Kidney glomerular epithelial cell (primary cell): Measurements from ENCODE around the gene IGF1.

Experiments used
- DNase-seq: peaks from one replicate; lab custom pipeline; 2025; lab: John Stamatoyannopoulos, UW

The IGF1 gene

GRCh38 chr12:102496591-102496990 lies 16.2 kb upstream of the IGF1 start:
- no peak for DNase-seq

DNA sequence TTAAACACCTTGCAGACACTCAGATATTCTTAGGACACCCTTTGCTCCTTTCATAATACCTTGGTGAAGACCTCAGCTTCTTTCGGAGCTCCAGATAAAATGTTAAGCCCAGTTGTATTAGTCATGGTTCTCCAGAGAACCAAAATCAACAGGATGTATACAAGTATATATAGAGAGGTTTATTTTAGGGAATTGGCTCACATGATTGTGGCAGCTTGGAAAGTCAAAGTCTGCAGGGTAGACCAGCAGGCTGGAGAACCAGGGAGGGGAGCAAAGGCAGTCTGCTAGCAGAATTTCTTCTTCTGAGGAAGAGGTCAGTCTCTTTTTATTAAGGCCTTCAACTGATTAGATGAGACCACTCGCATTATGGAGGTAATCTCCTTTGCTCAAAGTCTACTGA lies 6.9 kb upstream of the IGF1 start:
- DNase-seq: no peak

DNA sequence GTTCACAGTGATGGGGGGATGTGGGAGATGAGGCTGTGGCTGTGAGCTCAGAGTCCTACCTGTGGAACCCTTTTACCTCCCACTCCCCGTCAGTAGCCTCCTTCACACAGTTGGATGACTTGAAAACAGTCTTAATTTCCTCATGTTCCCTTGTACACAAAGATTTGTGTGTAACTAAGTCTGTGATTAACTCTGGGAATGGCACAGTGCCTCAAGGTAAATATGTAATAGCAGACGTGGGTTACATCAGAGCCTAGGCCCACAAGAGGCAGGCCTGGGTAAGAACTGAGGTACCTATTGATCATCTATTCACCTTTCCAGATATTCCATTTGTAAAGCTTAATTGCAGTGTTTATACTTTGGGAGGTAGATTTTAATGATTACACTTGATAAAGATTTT lies 5.8 kb upstream of the IGF1 start:
- DNase-seq: no peak

GRCh38 chr12:102484428-102484958 lies 4.1 kb upstream of the IGF1 start:
- DNase-seq: peak; percentile 48

DNA sequence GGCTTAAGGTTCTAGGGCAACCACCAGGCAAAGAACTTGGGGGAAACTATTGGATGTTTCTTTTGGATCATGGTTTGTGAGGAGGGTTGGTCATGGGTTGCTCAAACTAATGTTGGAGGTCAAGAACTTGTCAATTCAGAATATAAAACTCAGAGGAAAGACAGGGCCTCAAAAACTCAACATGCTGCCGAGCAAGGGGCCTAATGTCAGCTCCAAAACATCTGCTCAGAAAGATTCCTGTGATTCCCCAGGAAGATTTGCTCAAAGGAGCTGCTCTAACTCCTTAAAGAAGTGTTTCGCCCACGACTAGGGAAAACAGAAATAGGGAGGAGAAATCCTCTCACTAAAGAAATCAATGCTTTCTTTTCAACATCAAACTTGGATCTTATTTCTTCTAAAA lies 3.7 kb upstream of the IGF1 start:
- no peak for DNase-seq

DNA sequence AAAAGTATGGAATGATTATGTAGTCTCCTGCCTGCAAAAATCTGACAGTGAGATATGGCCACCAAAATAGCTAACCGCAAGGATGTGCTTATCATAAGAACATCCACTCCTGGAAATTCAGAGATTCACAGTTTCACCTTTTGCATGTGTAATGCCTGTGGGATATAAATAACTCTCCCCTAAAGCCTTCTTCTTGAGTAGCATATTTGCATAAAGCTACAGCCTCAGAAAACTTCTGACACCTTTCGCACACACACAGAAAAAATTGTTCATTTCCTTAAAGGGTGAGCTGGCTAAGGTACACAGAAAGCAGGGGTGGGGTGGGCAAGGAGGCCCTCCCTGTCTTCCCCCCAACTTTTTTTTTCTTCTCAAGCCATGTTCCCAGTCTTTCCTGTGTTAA lies 3.1 kb upstream of the IGF1 start:
- DNase-seq: no peak

DNA sequence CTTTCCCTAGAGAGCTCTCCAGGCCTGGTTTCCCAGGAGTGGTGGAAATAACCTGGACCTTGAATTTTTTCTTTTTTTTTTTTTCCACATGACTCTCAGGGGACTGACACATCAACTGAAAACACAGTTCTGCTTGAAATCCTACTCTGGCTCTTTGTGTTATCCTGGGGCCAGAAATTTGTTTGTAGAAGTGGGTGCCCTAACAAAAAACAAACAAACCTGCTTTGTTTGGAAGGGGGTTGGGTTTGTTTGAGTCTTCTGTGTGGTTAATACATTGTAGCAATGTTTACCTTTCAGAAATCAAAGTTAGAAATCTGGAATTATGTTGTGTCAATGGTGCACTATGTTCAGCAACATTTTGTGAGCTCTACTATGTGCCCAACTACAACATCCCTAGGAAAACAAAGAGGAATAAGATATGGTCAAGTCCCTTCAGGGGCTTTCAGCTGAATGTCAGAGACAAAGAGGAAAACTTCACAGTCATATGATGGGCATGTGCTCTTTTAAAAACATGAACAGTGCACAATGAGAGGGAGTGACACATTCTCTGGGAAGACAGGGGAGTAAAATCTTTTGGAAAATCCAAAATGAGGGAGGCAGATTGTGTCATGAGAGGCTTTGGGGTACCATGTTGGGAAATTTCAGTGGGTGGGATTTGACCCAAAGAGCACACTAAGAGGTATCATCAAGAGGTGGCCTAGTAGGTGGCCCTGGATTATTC lies 1.5 kb upstream of the IGF1 start:
- DNase-seq: no peak

DNA sequence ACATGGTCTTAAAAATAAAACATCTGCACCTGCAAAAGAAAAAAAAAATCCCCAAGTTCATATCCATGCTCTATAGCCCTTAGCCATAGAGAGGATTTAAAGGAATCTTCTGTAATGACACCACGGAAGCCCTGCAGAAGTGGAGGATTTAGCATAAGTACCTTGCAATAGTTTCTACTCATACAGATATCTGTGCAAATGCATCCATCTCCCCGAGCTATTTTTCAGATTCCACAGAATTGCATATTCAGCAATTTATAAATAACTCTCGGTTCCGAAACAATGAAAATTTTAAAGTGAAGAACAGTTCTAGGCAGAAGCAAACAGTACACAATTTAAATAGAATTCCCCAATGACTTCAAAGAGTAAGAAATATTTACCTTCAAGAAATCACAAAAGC lies 424 bp downstream of the IGF1 start:
- DNase-seq: no peak

DNA sequence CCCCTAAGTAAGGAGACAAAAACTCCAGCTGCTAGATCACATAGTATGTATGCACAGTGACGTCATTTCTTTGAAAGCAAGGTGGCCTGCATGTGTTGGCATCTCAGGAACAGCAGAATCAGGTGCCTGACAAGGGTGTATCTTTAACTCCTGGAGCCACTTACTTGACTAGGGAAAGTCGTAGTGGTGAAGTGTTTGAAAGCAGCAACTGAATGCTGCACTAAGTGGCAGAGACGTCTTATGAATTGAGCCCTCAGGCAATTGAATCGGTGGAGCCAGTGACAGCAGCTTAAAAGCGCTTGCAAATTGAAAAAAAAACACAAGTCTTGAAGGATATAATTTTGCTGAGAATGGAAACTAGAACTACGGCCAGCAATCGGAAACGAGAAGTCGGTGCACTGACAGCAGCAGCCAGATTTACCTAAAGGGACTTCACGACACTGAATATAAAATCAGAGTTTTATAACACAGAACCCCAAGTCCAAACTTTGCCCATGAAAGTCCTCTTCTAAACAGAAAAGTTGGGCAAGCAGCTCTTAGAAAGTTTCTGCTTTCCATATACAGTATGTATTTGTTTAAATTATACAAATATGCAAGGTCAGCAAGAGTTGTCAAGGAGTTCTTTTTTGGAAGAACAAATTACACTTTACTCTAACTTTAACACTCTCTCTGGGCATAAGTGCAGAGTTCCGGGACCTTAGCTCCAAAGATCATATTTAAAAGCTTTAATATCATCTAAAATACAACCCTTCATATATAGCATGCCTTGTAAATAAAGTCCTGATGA lies 1.1 kb downstream of the IGF1 start:
- no peak for DNase-seq

- DNase-seq: peak; percentile 25
These were observed 1.8 kb downstream of the IGF1 start for GRCh38 chr12:102478405-102479098.

- no peak for DNase-seq
These were observed 5.0 kb downstream of the IGF1 start for GRCh38 chr12:102475355-102475754.

- peak; percentile 3 for DNase-seq
These were observed 5.8 kb downstream of the IGF1 start for GRCh38 chr12:102474438-102475064.

DNA sequence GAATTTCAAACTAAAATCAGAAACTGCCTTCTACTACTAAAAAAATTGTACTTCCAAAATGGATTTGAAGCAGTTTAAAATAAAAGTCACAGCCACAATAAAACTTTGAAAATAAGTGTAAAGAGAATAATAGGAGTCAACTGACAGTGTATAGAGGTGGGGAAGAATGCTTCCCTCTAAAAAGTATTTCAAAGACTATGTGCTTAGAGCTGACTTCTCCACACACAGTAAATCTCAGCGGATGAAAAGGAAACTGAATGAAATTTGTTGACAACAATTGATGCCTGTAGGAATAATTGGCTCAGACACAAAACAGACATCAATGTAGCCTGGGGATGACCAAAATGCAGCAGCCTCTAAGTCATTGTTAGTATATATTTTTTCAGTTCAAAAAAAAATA lies 7.9 kb downstream of the IGF1 start:
- DNase-seq: no peak

- no peak for DNase-seq
These were observed 8.8 kb downstream of the IGF1 start for GRCh38 chr12:102471556-102471955.

- DNase-seq: no peak
These were observed 9.4 kb downstream of the IGF1 start for GRCh38 chr12:102470945-102471344.

- DNase-seq: no peak
These were observed 12.0 kb downstream of the IGF1 start for GRCh38 chr12:102468261-102468915.

DNA sequence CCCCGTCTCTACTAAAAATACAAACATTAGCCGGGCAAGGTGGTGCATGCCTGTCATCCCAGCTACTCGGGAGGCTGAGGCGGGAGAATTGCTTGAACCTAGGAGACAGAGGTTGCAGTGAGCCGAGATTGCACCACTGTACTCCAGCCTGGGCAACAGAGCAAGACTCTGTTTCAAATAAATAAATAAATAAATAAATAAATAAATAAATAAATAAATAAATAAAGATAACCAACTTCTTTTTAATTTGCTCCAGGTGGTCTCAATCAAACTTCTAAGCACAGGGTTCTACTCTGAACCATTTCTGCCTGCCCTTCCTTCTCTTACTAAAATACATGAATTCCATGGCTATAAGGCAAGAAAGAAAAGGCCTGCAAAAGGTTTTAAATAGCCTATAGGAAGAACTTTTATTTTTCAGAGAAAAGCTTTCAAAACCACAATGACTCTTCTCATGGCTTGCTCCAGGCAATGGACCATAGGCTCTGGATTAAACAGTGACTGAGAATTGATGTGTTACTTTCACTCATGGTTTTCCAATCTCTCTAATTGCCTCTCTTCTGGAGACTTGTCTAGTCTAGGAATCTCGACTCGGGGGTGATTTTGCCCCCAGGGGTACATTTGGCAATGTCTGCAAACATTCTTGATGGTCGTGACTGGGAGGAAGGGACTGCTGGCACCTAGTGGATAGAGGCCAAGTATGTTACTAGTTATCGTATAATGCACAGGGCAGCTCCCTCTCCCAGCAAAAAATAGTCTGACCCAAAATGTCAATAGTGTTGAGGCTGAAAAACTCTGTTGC lies 14.4 kb downstream of the IGF1 start:
- no peak for DNase-seq

- DNase-seq: no peak
These were observed 16.6 kb downstream of the IGF1 start for GRCh38 chr12:102463659-102464249.

DNA sequence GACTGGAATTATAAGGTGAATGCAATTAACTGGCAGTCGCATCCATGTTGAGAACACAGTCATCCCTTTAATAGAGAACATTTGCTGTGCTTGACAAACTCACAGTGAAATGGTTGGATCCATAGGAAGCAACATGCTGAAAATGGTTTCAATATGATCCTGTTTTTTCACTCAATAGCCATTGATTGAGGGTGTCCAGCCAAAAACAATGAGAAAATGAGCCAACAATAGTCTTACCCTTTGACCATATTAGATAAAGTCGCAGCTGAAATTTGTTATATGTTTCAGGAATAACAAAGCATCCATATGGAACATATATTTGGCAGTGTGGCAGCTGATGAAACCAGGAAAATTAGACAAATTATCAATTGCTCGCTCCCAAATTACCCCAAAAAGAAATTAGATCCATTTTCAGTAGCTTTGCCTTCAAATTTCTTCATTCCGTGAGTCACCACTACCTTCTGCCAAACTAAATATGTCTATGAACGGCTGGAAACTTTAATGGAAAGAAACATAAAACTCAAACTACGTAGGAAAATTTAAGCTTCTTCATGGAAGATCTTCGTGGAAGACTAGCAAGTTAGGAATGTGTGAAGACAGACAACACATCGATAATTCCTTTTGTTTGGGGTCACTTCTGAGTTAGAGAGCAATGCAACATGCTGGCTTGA lies 17.4 kb downstream of the IGF1 start:
- DNase-seq: no peak

DNA sequence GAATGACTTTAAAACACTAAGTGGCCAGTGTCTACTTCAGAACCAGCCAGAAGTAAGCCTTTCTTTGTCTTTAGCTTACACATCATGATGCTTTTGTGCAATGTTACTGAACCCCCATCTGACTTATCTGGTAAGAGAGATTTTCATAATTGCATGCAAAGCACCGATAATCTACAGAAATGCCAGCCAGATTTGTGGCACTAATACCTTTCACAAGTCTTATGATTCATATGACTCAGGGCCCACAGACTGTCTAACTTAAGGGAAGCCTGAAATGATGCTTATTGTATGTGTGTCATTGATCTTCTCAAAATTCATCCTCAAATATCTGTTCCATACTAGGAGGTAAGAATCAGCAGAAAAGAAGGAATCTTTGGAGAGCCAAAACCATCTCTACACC lies 18.0 kb downstream of the IGF1 start:
- no peak for DNase-seq
